ENCODE measurements around the gene PTPRD. TPM values are rescaled to one million over a fixed set of nuclear protein-coding genes. Genes with fewer than 3 reads are reported as not detected.
"Not testable (repeated sequence)": the region's sequence is repeated elsewhere in the genome, so short reads cannot be mapped to it uniquely, and the experiment has no call there.

The PTPRD gene
- total RNA-seq, 4 donors from 2014 or later = 0.78 to 11.7 (median 1.6) TPM

- intact Hi-C loops (cut with DNase I; ENCODE audit: low total_unique reads) (no loop called here), in situ Hi-C loops (cut with MboI; ENCODE audit: low sequenced_read_pairs in 4 of 4) (no loop called here)
- no peaks in the 10 kb centered on the region for H3K27me3 ChIP-seq
- H3K9me3 ChIP-seq = no peaks in the 10 kb centered on the region
- no peaks in the 10 kb centered on the region for H3K36me3 ChIP-seq
- no peaks in the 10 kb centered on the region for H3K4me1 ChIP-seq
- no peak for TF ChIP-seq POLR2A (IDR thresholded peaks at IDR 0.05)
- TF ChIP-seq, protein P1, sequence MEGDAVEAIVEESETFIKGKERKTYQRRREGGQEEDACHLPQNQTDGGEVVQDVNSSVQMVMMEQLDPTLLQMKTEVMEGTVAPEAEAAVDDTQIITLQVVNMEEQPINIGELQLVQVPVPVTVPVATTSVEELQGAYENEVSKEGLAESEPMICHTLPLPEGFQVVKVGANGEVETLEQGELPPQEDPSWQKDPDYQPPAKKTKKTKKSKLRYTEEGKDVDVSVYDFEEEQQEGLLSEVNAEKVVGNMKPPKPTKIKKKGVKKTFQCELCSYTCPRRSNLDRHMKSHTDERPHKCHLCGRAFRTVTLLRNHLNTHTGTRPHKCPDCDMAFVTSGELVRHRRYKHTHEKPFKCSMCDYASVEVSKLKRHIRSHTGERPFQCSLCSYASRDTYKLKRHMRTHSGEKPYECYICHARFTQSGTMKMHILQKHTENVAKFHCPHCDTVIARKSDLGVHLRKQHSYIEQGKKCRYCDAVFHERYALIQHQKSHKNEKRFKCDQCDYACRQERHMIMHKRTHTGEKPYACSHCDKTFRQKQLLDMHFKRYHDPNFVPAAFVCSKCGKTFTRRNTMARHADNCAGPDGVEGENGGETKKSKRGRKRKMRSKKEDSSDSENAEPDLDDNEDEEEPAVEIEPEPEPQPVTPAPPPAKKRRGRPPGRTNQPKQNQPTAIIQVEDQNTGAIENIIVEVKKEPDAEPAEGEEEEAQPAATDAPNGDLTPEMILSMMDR (IDR thresholded peaks at IDR 0.05 in 4 of 5, conservative IDR thresholded peaks at IDR 0.05 in 1 of 5) = peak; percentile 14 to 77 (median 47)
- no peak for ATAC-seq
- peak; percentile 2 to 15 for DNase-seq
- no peak overlapping the region for H3K4me3 ChIP-seq
- no peak overlapping the region for H3K27ac ChIP-seq
Measured at GRCh38 chr9:9942764-9943424, 669.9 kb downstream of the PTPRD start.

GRCh38 chr9:9938432-9938831 lies 674.4 kb downstream of the PTPRD start:
- no peak overlapping the region for H3K27ac ChIP-seq
- H3K36me3 ChIP-seq = no peaks in the 10 kb centered on the region
- H3K9me3 ChIP-seq = no peaks in the 10 kb centered on the region
- no peaks in the 10 kb centered on the region for H3K27me3 ChIP-seq
- H3K4me1 ChIP-seq = no peaks in the 10 kb centered on the region
- H3K4me3 ChIP-seq = no peak overlapping the region
- no peak for DNase-seq
- intact Hi-C loops (cut with DNase I; ENCODE audit: low total_unique reads) (no loop called here), in situ Hi-C loops (cut with MboI; ENCODE audit: low sequenced_read_pairs in 4 of 4) (no loop called here)
- no peak for ATAC-seq
- no peak for TF ChIP-seq POLR2A (IDR thresholded peaks at IDR 0.05)

- H3K4me3 ChIP-seq; DNase-seq; H3K9me3 ChIP-seq; H3K27me3 ChIP-seq; intact Hi-C loops (cut with DNase I; ENCODE audit: low total_unique reads); ATAC-seq; H3K36me3 ChIP-seq; H3K4me1 ChIP-seq; in situ Hi-C loops (cut with MboI; ENCODE audit: low sequenced_read_pairs in 4 of 4); H3K27ac ChIP-seq: not testable (repeated sequence)
Measured at GRCh38 chr9:9931464-9931863, 681.3 kb downstream of the PTPRD start.

- intact Hi-C loops (cut with DNase I; ENCODE audit: low total_unique reads) (no loop called here), in situ Hi-C loops (cut with MboI; ENCODE audit: low sequenced_read_pairs in 4 of 4) (no loop called here)
- no peaks in the 10 kb centered on the region for H3K36me3 ChIP-seq
Measured at GRCh38 chr9:9924376-9924775, 688.4 kb downstream of the PTPRD start.

DNA sequence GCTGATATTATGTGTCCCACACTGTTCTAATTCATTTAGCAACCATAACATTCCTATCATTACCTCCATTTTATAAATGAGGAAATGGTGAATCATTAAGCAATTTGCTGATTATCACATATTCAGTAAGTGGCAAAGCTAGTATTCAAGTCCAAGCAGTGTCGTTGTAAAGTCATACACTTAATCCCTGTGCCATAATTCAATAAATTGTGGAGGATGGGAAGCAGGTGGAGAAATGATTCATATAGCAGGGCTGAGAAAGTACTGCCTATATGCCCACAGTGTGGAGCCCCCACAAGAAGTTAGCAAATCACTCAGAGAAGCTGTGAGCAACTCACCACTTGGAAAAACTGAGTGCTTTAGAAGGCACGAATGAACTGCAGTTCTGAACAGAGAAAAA lies 691.0 kb downstream of the PTPRD start:
- H3K27me3 ChIP-seq = no peaks in the 10 kb centered on the region
- in situ Hi-C loops (cut with MboI; ENCODE audit: low sequenced_read_pairs in 4 of 4) = no loop called here
- intact Hi-C loops (cut with DNase I; ENCODE audit: low total_unique reads) = no loop called here
- TF ChIP-seq, protein P1 (IDR thresholded peaks at IDR 0.05 in 4 of 5, conservative IDR thresholded peaks at IDR 0.05 in 1 of 5) = no peak
- no peak for TF ChIP-seq POLR2A (IDR thresholded peaks at IDR 0.05)
- no peak overlapping the region for H3K4me3 ChIP-seq
- no peak overlapping the region for H3K27ac ChIP-seq
- ATAC-seq (no peak), DNase-seq (no peak)
- no peaks in the 10 kb centered on the region for H3K9me3 ChIP-seq
- H3K4me1 ChIP-seq = no peaks in the 10 kb centered on the region
- no peaks in the 10 kb centered on the region for H3K36me3 ChIP-seq

More at GRCh38 chr9:9924376-9924775, 688.4 kb downstream of the PTPRD start:
- Histone ChIP-seq H3K4me3 (no peak overlapping the region), H3K4me1 (no peaks in the 10 kb centered on the region), H3K27me3 (no peaks in the 10 kb centered on the region), H3K9me3 (no peaks in the 10 kb centered on the region), H3K27ac (no peak overlapping the region)
- TF ChIP-seq POLR2A (IDR thresholded peaks at IDR 0.05) = no peak
- TF ChIP-seq, protein P1 (IDR thresholded peaks at IDR 0.05 in 4 of 5, conservative IDR thresholded peaks at IDR 0.05 in 1 of 5) = no peak
- ATAC-seq = no peak
- DNase-seq = no peak
